CD14-positive monocyte (primary cell): ENCODE data around the gene ACYP2. TPM values are rescaled to one million over a fixed set of nuclear protein-coding genes. Genes with fewer than 3 reads are reported as not detected.

Source experiments
- DNase-seq, 3 donors: peaks; one replicate each; pipeline ENCODE4 v3.0.0-alpha.2; 2011 to 2022
- H2AFZ ChIP-seq: 2 replicates; pipeline ENCODE4 v1.6.0; 2012; ENCODE audit warnings: mild to moderate bottlenecking, low read depth, low read length, inconsistent platforms; ENCODE audit not compliant: insufficient read depth, poor library complexity, severe bottlenecking
- H3K27ac ChIP-seq, 2 donors: 1 replicate in 1 of 2; 2 replicates in 1 of 2; pipeline ENCODE4 v1.5.1; 2012 to 2013; ENCODE audit warnings: low read length in 2 of 2, control low read depth in 1 of 2, inconsistent platforms in 1 of 2, low read depth in 1 of 2, mild to moderate bottlenecking in 1 of 2
- H3K27me3 ChIP-seq, 2 donors: one replicate each; pipeline versions ENCODE4 v1.6.0 to v1.6.1; 2011 to 2013; ENCODE audit warnings: low read length in 2 of 2; ENCODE audit not compliant: control insufficient read depth in 2 of 2, insufficient read depth in 2 of 2
- H3K36me3 ChIP-seq, 2 donors: replicated peaks in 1 of 2; 1 replicate in 1 of 2; 2 replicates in 1 of 2; pipeline versions ENCODE4 v1.5.1 to v1.6.1; 2012 to 2013; ENCODE audit warnings: low read length in 2 of 2, control low read depth in 1 of 2, inconsistent platforms in 1 of 2, mild to moderate bottlenecking in 1 of 2; ENCODE audit not compliant: insufficient read depth in 2 of 2, control insufficient read depth in 1 of 2
- H3K4me1 ChIP-seq, 2 donors: 1 replicate in 1 of 2; 2 replicates in 1 of 2; pipeline versions ENCODE4 v1.5.1 to v1.6.1; 2012 to 2013; ENCODE audit warnings: low read length in 2 of 2, control low read depth in 1 of 2, inconsistent platforms in 1 of 2, mild to moderate bottlenecking in 1 of 2, moderate library complexity in 1 of 2; ENCODE audit not compliant: insufficient read depth in 2 of 2, control insufficient read depth in 1 of 2
- H3K4me2 ChIP-seq: replicated peaks from 2 replicates; pipeline ENCODE3; 2012; ENCODE audit warnings: low read length, moderate library complexity, mild to moderate bottlenecking; ENCODE audit not compliant: poor library complexity, severe bottlenecking; ENCODE audit errors: extremely low read depth
- H3K4me3 ChIP-seq, 3 experiments: fragments of 200-600 bp in 1 of 3; sonication (generic) in 1 of 3; replicated peaks in 1 of 3; 1 replicate in 2 of 3; 2 replicates in 1 of 3; pipeline ENCODE4 v1.5.1; 2011 to 2013; ENCODE audit warnings: low read length in 3 of 3, mild to moderate bottlenecking in 3 of 3, control low read depth in 2 of 3, low read depth in 2 of 3, inconsistent platforms in 1 of 3, moderate library complexity in 1 of 3
- H3K79me2 ChIP-seq: 2 replicates; pipeline ENCODE4 v1.6.0; 2012; ENCODE audit warnings: mild to moderate bottlenecking, control low read depth, inconsistent platforms, low read length, moderate library complexity; ENCODE audit not compliant: insufficient read depth
- H3K9ac ChIP-seq: 2 replicates; pipeline ENCODE4 v1.6.0; 2017; ENCODE audit warnings: low read length, mild to moderate bottlenecking; ENCODE audit not compliant: insufficient read depth, poor library complexity, severe bottlenecking
- H3K9me3 ChIP-seq, 2 donors: replicated peaks in 1 of 2; 1 replicate in 1 of 2; 2 replicates in 1 of 2; pipeline versions ENCODE4 v1.5.1 to v1.6.1; 2012 to 2013; ENCODE audit warnings: low read length in 2 of 2, control low read depth in 1 of 2; ENCODE audit not compliant: control insufficient read depth in 1 of 2, insufficient read depth in 1 of 2
- H4K20me1 ChIP-seq: 2 replicates; pipeline ENCODE4 v1.6.0; 2012; ENCODE audit warnings: mild to moderate bottlenecking, low read length, control low read depth, moderate library complexity; ENCODE audit not compliant: insufficient read depth
- H3K27ac Mint-ChIP-seq, 7 donors: one replicate each; pipeline ENCODE4 v1.8.0; 2020; ENCODE audit warnings: mild to moderate bottlenecking in 7 of 7, mixed read lengths in 7 of 7, moderate library complexity in 6 of 7, inconsistent platforms in 2 of 7
- H3K27me3 Mint-ChIP-seq, 3 donors: one replicate each; pipeline ENCODE4 v1.8.0; 2021 to 2022; ENCODE audit warnings: low read depth in 3 of 3, mild to moderate bottlenecking in 3 of 3, mixed read lengths in 3 of 3, moderate library complexity in 3 of 3, inconsistent platforms in 1 of 3
- H3K36me3 Mint-ChIP-seq, 2 donors: one replicate each; pipeline ENCODE4 v1.8.0; 2020; ENCODE audit warnings: mixed read lengths in 2 of 2, inconsistent platforms in 1 of 2, mild to moderate bottlenecking in 1 of 2
- H3K4me1 Mint-ChIP-seq: one replicate; pipeline ENCODE4 v1.8.0; 2020; ENCODE audit warnings: mild to moderate bottlenecking, mixed read lengths
- H3K4me3 Mint-ChIP-seq, 2 donors: one replicate each; pipeline ENCODE4 v1.8.0; 2020; ENCODE audit warnings: mild to moderate bottlenecking in 2 of 2, mixed read lengths in 2 of 2, moderate library complexity in 1 of 2
- H3K9me3 Mint-ChIP-seq, 7 donors: one replicate each; pipeline ENCODE4 v1.8.0; 2020 to 2022; ENCODE audit warnings: mixed read lengths in 7 of 7, mild to moderate bottlenecking in 6 of 7, moderate library complexity in 6 of 7, inconsistent platforms in 2 of 7
- CTCF ChIP-seq: fragments of 200-600 bp; IDR thresholded peaks from one replicate; pipeline ENCODE4 v1.8.0; 2022; ENCODE audit warnings: antibody characterized with exemption, mild to moderate bottlenecking
- WGBS: methylation state at CpG from one replicate; pipeline ENCODE4 v1.1.5; 2013; ENCODE audit warnings: missing lambda C conversion rate; ENCODE audit not compliant: insufficient coverage; 5-methylcytosine and 5-hydroxymethylcytosine counted together
- intact Hi-C, 2 donors: fragments of 100-400 bp; cut with micrococcal nuclease; formaldehyde crosslinking; loops; one replicate each; pipeline versions ENCODE4 v1.15.0 to v1.15.1; 2023
- polyA plus RNA-seq, 3 donors: library from polyadenylated mRNA; depleted of rRNA in 1 of 3; unstranded in 2 of 3; stranded (reverse) in 1 of 3; fragments of 300-500 nt in 2 of 3; fragments of >200 nt in 1 of 3; fragmentation: Illumina TruSeq in 2 of 3; gene quantifications; 1 replicate in 2 of 3; 2 replicates in 1 of 3; pipeline ENCODE4 v1.2.3, GENCODE V29; 2012 to 2021

The ACYP2 gene
- polyA plus RNA-seq, 3 donors = 6.2 to 10.8 (median 10.3) TPM

GRCh38 chr2:54083021-54083420 lies 32.4 kb upstream of the ACYP2 start:
- Mint-ChIP-seq H3K4me3 (no peak overlapping the region), H3K9me3 (peaks cover 0 to 3% (median 0%) of the 10 kb centered on the region in 7 donors), H3K27ac (peak overlapping the region in 1 of 7 donors; percentile 53), H3K4me1 (no peaks in the 10 kb centered on the region), H3K36me3 (no peaks in the 10 kb centered on the region), H3K27me3 (no peaks in the 10 kb centered on the region)
- H3K4me1 ChIP-seq = no peaks in the 10 kb centered on the region
- H3K4me3 ChIP-seq = no peak overlapping the region
- no peaks in the 10 kb centered on the region for H4K20me1 ChIP-seq
- no peaks in the 10 kb centered on the region for H3K27me3 ChIP-seq
- intact Hi-C loops = no loop called here
- no peak overlapping the region for H3K4me2 ChIP-seq
- no peak for DNase-seq
- H3K36me3 ChIP-seq = no peaks in the 10 kb centered on the region
- no peaks in the 10 kb centered on the region for H3K9me3 ChIP-seq
- H3K79me2 ChIP-seq = no peaks in the 10 kb centered on the region
- H3K9ac ChIP-seq = no peak overlapping the region
- no peak overlapping the region for H3K27ac ChIP-seq
- 95% methylated on average over 6 of the region's 6 CpGs for WGBS
- no peak for TF ChIP-seq CTCF
- no peak overlapping the region for H2AFZ ChIP-seq

- DNase-seq = no peak
- TF ChIP-seq CTCF = no peak
- Mint-ChIP-seq H3K27ac (no peak overlapping the region), H3K9me3 (peaks cover 0 to 3% (median 0%) of the 10 kb centered on the region in 7 donors), H3K4me1 (no peaks in the 10 kb centered on the region), H3K4me3 (no peak overlapping the region), H3K27me3 (no peaks in the 10 kb centered on the region), H3K36me3 (no peaks in the 10 kb centered on the region)
- no peak overlapping the region for H3K4me3 ChIP-seq
- no peak overlapping the region for H3K9ac ChIP-seq
- H3K36me3 ChIP-seq = no peaks in the 10 kb centered on the region
- no peak overlapping the region for H3K4me2 ChIP-seq
- no peak overlapping the region for H2AFZ ChIP-seq
- H3K4me1 ChIP-seq = no peaks in the 10 kb centered on the region
- H3K9me3 ChIP-seq = no peaks in the 10 kb centered on the region
- no peaks in the 10 kb centered on the region for H3K27me3 ChIP-seq
- WGBS = no CpG with 5 or more reads among the region's 1 CpG
- no peak overlapping the region for H3K27ac ChIP-seq
- no peaks in the 10 kb centered on the region for H4K20me1 ChIP-seq
- no peaks in the 10 kb centered on the region for H3K79me2 ChIP-seq
- intact Hi-C loops = no loop called here
These were observed 32.0 kb upstream of the ACYP2 start for GRCh38 chr2:54083445-54083844.
